BE2C (cell line): ENCODE data around the gene STX16.

ENCODE experiments used
- DNase-seq: peaks from one replicate; pipeline ENCODE4 v3.0.0-alpha.2; 2020
- H3K27me3 ChIP-seq: fragments of 250-450 bp; sonication (Bioruptor Pico); 2 replicates; pipeline ENCODE4 v1.5.1; 2020; ENCODE audit warnings: mild to moderate bottlenecking
- H3K36me3 ChIP-seq: fragments of 250-450 bp; sonication (Bioruptor Pico); 2 replicates; pipeline ENCODE4 v1.5.1; 2020; ENCODE audit warnings: mild to moderate bottlenecking
- H3K4me1 ChIP-seq: fragments of 250-450 bp; sonication (Bioruptor Pico); 2 replicates; pipeline ENCODE4 v1.5.1; 2020
- H3K4me3 ChIP-seq: 2 replicates; pipeline ENCODE4 v1.5.1; 2011; ENCODE audit warnings: low read depth, low read length
- H3K9me3 ChIP-seq: fragments of 250-450 bp; sonication (Bioruptor Pico); 2 replicates; pipeline ENCODE4 v1.5.1; 2020
- CTCF ChIP-seq: IDR thresholded peaks from 2 replicates; pipeline ENCODE4 v1.5.1; 2012; ENCODE audit warnings: mild to moderate bottlenecking, low read depth, low read length

Gene STX16

GRCh38 chr20:58633161-58634053 is 17.7 kb upstream of the STX16 start:
- no peak overlapping the region for H3K4me3 ChIP-seq
- TF ChIP-seq CTCF, result no peak
- H3K27me3 ChIP-seq, result no peaks in the 10 kb centered on the region
- DNase-seq, result no peak
- no peaks in the 10 kb centered on the region for H3K9me3 ChIP-seq
- H3K36me3 ChIP-seq, result no peaks in the 10 kb centered on the region
- H3K4me1 ChIP-seq, result peaks cover 13% of the 10 kb centered on the region

- no peak for DNase-seq
- no peak for TF ChIP-seq CTCF
- no peak overlapping the region for H3K4me3 ChIP-seq
- H3K27me3 ChIP-seq, result no peaks in the 10 kb centered on the region
- H3K4me1 ChIP-seq, result peaks cover 7% of the 10 kb centered on the region
- H3K9me3 ChIP-seq, result no peaks in the 10 kb centered on the region
- no peaks in the 10 kb centered on the region for H3K36me3 ChIP-seq
Measured at GRCh38 chr20:58634059-58634458, 17.0 kb upstream of the STX16 start.

GRCh38 chr20:58634521-58635278 is 16.4 kb upstream of the STX16 start:
- no peak for TF ChIP-seq CTCF
- H3K27me3 ChIP-seq, result no peaks in the 10 kb centered on the region
- H3K36me3 ChIP-seq, result no peaks in the 10 kb centered on the region
- H3K4me1 ChIP-seq, result 0 out of 2 replicates have a peak, but pooled peaks cover under 1% of the 10 kb centered on the region
- H3K4me3 ChIP-seq, result no peak overlapping the region
- no peaks in the 10 kb centered on the region for H3K9me3 ChIP-seq
- DNase-seq, result peak; percentile 32

- DNase-seq, result no peak
- no peaks in the 10 kb centered on the region for H3K27me3 ChIP-seq
- H3K4me3 ChIP-seq, result no peak overlapping the region
- no peak for TF ChIP-seq CTCF
- H3K9me3 ChIP-seq, result no peaks in the 10 kb centered on the region
- H3K4me1 ChIP-seq, result no peaks in the 10 kb centered on the region
- H3K36me3 ChIP-seq, result no peaks in the 10 kb centered on the region
Measured at GRCh38 chr20:58635279-58635665, 15.8 kb upstream of the STX16 start.

GRCh38 chr20:58636396-58636982 is 14.6 kb upstream of the STX16 start:
- no peak for TF ChIP-seq CTCF
- DNase-seq, result no peak
- Histone ChIP-seq H3K4me1 (no peaks in the 10 kb centered on the region), H3K27me3 (no peaks in the 10 kb centered on the region), H3K36me3 (no peaks in the 10 kb centered on the region), H3K9me3 (no peaks in the 10 kb centered on the region), H3K4me3 (no peak overlapping the region)
